COR-L47 (cell line): ENCODE measurements around the gene STAG1.
"Not testable (repeated sequence)": the region's sequence is repeated elsewhere in the genome, so short reads cannot be mapped to it uniquely, and the experiment has no call there.

Source experiments
- DNase-seq: peaks from one replicate; lab custom pipeline; 2025; lab: John Stamatoyannopoulos, UW

Gene STAG1

GRCh38 chr3:136703429-136703828 lies 48.7 kb downstream of the STAG1 start:
- no peak for DNase-seq

- DNase-seq: no peak
Measured at GRCh38 chr3:136699271-136699828, 52.8 kb downstream of the STAG1 start.

- DNase-seq: no peak
Measured at GRCh38 chr3:136698361-136698760, 53.8 kb downstream of the STAG1 start.

DNA sequence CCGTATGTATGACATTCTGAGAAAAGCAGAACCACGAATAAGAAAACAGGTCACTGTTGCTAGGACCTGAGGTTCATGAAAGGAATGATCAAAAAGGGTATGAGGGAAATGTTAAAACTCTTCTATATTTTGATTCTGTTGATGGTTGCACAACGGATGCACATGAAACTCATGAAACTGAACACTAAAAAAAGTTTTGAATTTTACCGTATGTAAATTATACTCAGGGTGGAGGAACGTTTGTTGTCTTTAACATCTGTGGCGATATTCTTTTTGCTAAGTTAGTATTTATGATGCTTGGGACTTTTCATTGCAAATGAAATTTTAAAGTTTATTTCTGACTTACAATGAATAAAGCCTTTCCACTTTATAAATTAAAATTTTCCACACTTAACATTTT lies 55.4 kb downstream of the STAG1 start:
- no peak for DNase-seq

GRCh38 chr3:136694321-136694720 lies 57.9 kb downstream of the STAG1 start:
- no peak for DNase-seq

- DNase-seq: no peak
Measured at GRCh38 chr3:136690599-136690998, 61.6 kb downstream of the STAG1 start.

DNA sequence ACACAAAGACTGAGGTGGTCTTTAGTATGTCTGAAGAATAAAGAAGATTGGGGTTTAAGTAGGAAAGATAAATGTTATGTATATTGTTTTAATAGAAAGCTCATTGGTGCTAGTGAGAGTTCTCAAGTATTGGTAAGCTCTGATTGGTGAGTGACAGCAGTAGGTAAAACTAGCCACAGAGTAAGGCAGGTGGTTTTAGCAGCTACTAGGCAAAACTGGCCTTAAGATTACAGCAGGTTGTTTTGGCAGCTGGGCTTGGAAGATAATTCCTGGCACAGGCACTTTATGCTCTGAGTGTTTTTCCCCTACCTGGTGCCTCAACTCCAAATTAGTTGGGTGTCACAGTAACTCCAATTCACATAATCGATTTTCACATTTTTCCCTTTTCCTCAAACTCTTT lies 66.3 kb downstream of the STAG1 start:
- no peak for DNase-seq

- no peak for DNase-seq
Measured at GRCh38 chr3:136682740-136683312, 69.4 kb downstream of the STAG1 start.

DNA sequence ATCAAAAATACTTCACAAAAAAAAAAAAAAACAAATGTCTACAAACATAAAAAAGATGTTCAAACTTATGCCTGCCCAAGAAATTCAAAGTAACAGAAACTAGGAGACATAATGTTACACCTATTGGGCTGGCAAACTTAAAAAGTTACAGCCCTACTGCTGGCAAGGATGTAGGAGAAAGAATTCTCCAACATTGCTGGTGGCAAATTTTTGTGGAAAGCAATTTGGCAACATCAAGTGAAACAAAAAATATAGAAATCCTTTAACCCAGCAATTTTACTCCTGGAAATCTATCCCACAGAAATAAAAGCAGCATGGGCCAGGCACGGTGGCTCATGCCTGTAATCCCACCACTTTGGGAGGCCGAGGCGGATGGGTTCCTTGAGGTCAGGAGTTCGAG lies 73.2 kb downstream of the STAG1 start:
- no peak for DNase-seq

- DNase-seq: no peak
Measured at GRCh38 chr3:136676009-136676408, 76.2 kb downstream of the STAG1 start.

- DNase-seq: no peak
Measured at GRCh38 chr3:136675150-136675858, 76.9 kb downstream of the STAG1 start.

GRCh38 chr3:136672457-136672856 lies 79.7 kb downstream of the STAG1 start:
- no peak for DNase-seq

- DNase-seq: no peak
Measured at GRCh38 chr3:136671921-136672320, 80.3 kb downstream of the STAG1 start.

DNA sequence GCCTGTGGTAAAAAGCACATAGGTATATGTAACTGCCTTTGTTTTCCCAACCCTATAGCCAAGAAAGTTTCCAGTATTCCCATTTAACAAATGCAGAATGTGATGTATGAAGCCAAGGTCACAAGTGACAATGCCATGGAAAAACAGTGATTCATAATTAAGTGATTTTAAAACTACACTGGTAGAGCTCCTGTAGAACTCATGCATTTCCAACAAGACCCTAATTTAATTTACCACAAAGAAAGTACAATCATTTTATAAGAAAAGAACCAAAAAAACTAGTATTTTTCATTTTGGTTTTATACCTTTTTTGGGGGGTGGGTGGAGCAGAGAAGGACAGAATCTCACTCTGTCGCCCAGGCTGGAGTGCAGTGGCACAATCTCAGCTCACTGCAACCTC lies 82.0 kb downstream of the STAG1 start:
- no peak for DNase-seq

- no peak for DNase-seq
Measured at GRCh38 chr3:136667081-136667480, 85.1 kb downstream of the STAG1 start.

DNA sequence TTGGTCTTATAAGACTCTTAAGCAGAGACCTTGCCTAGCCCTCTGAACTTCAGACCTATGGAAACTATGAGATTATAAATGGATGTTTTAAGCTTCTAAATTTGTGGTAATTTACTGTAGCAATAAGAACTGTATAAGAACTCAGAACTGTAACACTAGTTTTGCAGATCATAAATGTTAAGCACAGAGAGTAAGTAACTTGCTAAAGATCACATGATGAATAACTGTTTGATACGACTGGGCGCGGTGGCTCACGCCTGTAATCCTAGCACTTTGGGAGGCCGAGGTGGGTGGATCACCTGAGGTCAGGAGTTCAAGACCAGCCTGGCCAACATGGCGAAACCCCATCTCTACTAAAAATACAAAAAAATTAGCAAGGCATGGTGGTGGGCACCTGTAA lies 85.9 kb downstream of the STAG1 start:
- not testable (repeated sequence) for DNase-seq

DNA sequence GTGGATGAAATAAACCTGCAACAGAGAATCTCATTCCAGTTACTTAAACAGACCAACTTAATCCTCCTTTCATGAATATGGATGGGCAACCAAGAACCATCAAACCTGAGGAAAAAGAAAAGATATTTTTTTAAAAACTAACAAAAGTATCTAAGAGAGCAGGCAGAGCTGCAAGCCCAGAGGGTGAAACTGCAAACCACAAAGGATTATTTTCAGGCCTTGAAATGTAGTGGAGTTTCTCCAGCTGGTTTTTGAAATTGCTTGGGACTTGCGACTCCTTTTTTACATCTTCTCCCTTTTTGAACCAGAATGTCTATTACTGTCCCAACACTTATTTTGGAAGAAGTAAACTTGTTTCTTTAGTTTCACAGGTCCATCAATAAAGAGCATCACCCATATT lies 87.4 kb downstream of the STAG1 start:
- no peak for DNase-seq

DNA sequence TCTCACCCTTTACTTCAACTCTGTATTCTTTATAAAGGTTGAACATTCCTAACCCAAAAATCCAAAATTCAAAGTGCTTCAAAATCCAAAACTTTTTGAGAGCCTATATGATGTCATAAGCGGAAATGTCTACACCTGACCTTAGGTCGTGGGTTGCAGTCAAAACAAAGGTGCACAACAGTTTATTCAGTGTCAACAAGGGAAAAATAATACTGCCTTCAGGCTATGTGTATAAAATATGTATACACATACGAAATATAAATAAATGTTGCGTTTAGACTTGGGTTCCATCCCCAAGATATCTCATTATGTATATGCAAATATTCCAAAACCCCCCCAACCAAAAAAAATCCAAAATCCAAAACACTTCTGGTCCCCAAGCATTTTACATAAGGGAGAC lies 90.9 kb downstream of the STAG1 start:
- no peak for DNase-seq

DNA sequence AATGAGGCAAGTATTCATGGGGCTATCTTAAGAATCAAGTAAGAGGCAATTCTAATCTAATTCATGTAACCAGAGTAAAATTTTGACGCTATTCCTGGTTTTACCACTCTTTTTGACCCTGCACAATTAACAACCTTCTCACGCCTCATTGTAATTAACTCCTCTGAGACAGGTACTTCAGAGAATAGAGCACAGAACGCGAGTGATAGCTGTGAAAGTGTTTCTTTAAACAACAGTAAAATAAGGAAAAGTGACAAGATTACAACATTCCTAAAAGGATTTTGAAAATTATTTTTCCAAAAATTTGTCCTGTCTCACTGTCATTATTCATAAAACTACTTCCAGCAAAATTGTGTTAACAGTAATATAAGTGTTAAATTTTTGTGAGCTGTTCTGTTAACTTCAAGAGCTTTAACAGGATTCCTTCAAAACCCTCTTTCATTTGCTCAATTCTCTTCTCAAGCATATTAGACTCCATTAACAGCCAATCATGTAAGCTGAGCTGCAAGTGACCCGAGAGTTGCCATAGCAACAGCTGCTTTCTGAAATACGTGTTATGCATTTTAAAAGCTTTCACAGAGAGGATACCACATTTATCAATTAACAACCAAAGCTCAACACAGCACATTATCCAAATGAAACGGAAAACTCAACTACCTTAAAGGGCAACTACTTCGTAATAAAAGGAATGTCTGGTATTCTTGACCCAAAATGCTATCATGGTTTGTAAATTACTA lies 93.1 kb downstream of the STAG1 start:
- DNase-seq: no peak

GRCh38 chr3:136657526-136657925 lies 94.7 kb downstream of the STAG1 start:
- DNase-seq: no peak

GRCh38 chr3:136653628-136654027 lies 98.5 kb downstream of the STAG1 start:
- no peak for DNase-seq

- DNase-seq: no peak
Measured at GRCh38 chr3:136651581-136651980, 100.6 kb downstream of the STAG1 start.

GRCh38 chr3:136650461-136650860 lies 101.7 kb downstream of the STAG1 start:
- DNase-seq: no peak
